Measurements from ENCODE around the gene ADARB2.

ADARB2 gene

GRCh38 chr10:1550616-1551015 lies 186.7 kb downstream of the ADARB2 start:
- Histone ChIP-seq H3K4me3 (ENCODE audit: low read depth, low read length) (no peak overlapping the region), H3K27me3 (no peaks in the 10 kb centered on the region), H3K36me3 (no peaks in the 10 kb centered on the region), H3K4me1 (no peaks in the 10 kb centered on the region), H3K9me3 (no peaks in the 10 kb centered on the region)
- TF ChIP-seq, protein P1, sequence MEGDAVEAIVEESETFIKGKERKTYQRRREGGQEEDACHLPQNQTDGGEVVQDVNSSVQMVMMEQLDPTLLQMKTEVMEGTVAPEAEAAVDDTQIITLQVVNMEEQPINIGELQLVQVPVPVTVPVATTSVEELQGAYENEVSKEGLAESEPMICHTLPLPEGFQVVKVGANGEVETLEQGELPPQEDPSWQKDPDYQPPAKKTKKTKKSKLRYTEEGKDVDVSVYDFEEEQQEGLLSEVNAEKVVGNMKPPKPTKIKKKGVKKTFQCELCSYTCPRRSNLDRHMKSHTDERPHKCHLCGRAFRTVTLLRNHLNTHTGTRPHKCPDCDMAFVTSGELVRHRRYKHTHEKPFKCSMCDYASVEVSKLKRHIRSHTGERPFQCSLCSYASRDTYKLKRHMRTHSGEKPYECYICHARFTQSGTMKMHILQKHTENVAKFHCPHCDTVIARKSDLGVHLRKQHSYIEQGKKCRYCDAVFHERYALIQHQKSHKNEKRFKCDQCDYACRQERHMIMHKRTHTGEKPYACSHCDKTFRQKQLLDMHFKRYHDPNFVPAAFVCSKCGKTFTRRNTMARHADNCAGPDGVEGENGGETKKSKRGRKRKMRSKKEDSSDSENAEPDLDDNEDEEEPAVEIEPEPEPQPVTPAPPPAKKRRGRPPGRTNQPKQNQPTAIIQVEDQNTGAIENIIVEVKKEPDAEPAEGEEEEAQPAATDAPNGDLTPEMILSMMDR (IDR thresholded peaks at IDR 0.05; ENCODE audit: low read depth, low read length) = no peak
- no peak for DNase-seq

DNA sequence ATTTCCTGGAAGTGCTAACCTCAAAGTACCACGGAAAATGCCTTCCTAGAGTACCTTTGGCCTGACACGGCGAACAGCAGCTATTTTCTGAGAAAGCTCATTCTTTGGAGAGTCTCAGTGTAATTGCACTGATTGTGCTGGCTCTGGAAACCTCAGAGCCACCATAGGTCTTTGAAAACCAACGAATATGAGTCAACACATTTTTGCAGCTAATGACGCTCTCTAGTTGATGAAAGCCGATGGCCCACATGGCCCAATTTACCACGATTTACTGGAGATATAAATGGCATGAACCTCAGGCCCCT lies 187.1 kb downstream of the ADARB2 start:
- DNase-seq = no peak
- Histone ChIP-seq H3K4me3 (ENCODE audit: low read depth, low read length) (no peak overlapping the region), H3K4me1 (no peaks in the 10 kb centered on the region), H3K36me3 (no peaks in the 10 kb centered on the region), H3K9me3 (no peaks in the 10 kb centered on the region), H3K27me3 (no peaks in the 10 kb centered on the region)
- TF ChIP-seq, protein P1 (IDR thresholded peaks at IDR 0.05; ENCODE audit: low read depth, low read length) = no peak

DNA sequence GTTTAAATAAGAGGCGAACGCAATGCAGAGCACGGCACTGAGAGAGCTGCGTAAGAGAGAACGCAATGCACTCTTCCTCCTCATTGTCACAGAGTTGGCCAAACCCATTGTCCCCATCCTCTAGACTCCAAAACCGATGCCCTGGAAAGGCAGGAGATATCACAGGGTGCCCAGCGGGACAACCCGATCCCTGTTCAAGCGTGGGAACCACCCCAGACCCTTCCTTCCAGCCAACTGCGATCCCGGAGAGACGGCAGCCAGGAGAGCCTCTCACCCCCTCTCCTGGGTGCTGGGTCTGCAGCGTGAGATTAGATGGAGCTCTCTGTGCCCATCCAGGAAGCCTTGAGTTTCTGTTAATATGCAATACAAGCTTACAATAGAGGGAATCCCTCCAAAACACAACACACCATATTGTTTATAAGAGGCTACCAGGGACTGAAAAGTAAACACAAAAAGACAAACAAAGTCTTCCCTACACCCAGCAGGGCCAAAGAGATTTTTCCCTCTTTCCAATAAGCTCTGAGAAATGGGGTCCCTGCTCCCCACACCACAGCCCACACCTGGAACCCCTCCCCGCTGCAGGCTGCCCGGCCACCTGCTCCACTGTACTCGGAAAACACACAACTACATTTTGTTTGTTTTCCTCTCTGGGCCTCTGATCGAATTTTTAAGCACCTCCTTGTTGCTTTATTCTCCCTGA lies 187.6 kb downstream of the ADARB2 start:
- TF ChIP-seq, protein P1 (IDR thresholded peaks at IDR 0.05; ENCODE audit: low read depth, low read length) = no peak
- Histone ChIP-seq H3K27me3 (no peaks in the 10 kb centered on the region), H3K36me3 (no peaks in the 10 kb centered on the region), H3K9me3 (no peaks in the 10 kb centered on the region), H3K4me1 (no peaks in the 10 kb centered on the region), H3K4me3 (ENCODE audit: low read depth, low read length) (no peak overlapping the region)
- no peak for DNase-seq

DNA sequence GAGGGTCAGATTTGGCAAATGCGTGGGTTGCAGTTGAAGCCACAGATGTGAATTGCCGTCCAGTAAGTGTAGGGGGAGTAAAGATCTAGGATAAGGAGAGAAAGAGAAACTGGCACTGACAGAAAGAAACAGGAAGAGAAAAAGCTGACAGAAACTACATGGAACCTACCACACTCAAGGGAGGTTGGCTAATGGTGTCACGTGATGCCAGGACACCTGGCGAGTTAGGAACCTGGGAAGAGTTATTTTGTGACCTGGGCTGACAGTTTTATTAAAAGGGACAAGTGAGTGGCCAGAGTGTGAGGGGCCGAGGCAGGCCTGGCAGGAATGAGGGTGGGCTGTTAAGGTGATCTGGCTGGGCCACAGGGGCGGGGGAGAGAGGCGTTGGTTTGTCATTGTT lies 188.7 kb downstream of the ADARB2 start:
- Histone ChIP-seq H3K9me3 (no peaks in the 10 kb centered on the region), H3K4me1 (no peaks in the 10 kb centered on the region), H3K27me3 (no peaks in the 10 kb centered on the region), H3K4me3 (ENCODE audit: low read depth, low read length) (no peak overlapping the region), H3K36me3 (no peaks in the 10 kb centered on the region)
- TF ChIP-seq, protein P1 (IDR thresholded peaks at IDR 0.05; ENCODE audit: low read depth, low read length) = no peak
- no peak for DNase-seq

GRCh38 chr10:1548146-1548545 lies 189.2 kb downstream of the ADARB2 start:
- DNase-seq = no peak
- Histone ChIP-seq H3K27me3 (no peaks in the 10 kb centered on the region), H3K9me3 (no peaks in the 10 kb centered on the region), H3K36me3 (no peaks in the 10 kb centered on the region), H3K4me3 (ENCODE audit: low read depth, low read length) (no peak overlapping the region), H3K4me1 (no peaks in the 10 kb centered on the region)
- TF ChIP-seq, protein P1 (IDR thresholded peaks at IDR 0.05; ENCODE audit: low read depth, low read length) = no peak

- Histone ChIP-seq H3K4me1 (no peaks in the 10 kb centered on the region), H3K27me3 (no peaks in the 10 kb centered on the region), H3K9me3 (no peaks in the 10 kb centered on the region), H3K36me3 (no peaks in the 10 kb centered on the region), H3K4me3 (ENCODE audit: low read depth, low read length) (no peak overlapping the region)
- no peak for DNase-seq
- TF ChIP-seq, protein P1 (IDR thresholded peaks at IDR 0.05; ENCODE audit: low read depth, low read length) = no peak
Observed at GRCh38 chr10:1546431-1547110, 190.8 kb downstream of the ADARB2 start.

All from BE2C (cell line).